OCI-LY7 (cell line): ENCODE data around the gene FAM76A. TPM values are rescaled to one million over a fixed set of nuclear protein-coding genes. Genes with fewer than 3 reads are reported as not detected.

Experiments
- Bru-seq: library from RNA; stranded (reverse); fragments of 400-500 nt; gene quantifications from one replicate; lab custom pipeline; 2021; lab: Mats Ljungman, UMichigan
- BruChase-seq, 2 experiments: library from RNA; stranded (reverse); fragments of 400-500 nt; gene quantifications; one replicate each; lab custom pipeline; 2021; lab: Mats Ljungman, UMichigan
- BruUV-seq: library from RNA; stranded (reverse); fragments of 400-500 nt; replicated peaks from 2 replicates; lab custom pipeline; 2021; lab: Mats Ljungman, UMichigan
- CTCF ChIA-PET: fragments of 300-600 bp; sonication (Branson Sonifier 250); formaldehyde crosslinking; loops from one replicate; lab custom pipeline; 2022; ENCODE audit warnings: antibody characterized with exemption; ENCODE audit not compliant: unreplicated experiment; lab: Charles Lee
- POLR2A ChIA-PET: fragments of 300-600 bp; sonication (Branson Sonifier 250); formaldehyde crosslinking; loops from one replicate; lab custom pipeline; 2022; ENCODE audit warnings: antibody characterized with exemption; lab: Charles Lee
- DNase-seq: peaks from one replicate; pipeline ENCODE4 v3.0.0-alpha.2; 2015; ENCODE audit warnings: low spot score
- H2AFZ ChIP-seq: fragments of 200-600 bp; sonication (generic), shearing (Covaris generic); 2 replicates; pipeline ENCODE4 v1.6.1; 2014; ENCODE audit warnings: mild to moderate bottlenecking, antibody characterized with exemption, low read length, moderate library complexity
- H3K27ac ChIP-seq: fragments of 200-600 bp; sonication (generic); 2 replicates; pipeline ENCODE4 v1.5.1; 2014; ENCODE audit warnings: mixed run types, low read depth, mild to moderate bottlenecking, moderate library complexity, low read length, inconsistent platforms; ENCODE audit not compliant: poor library complexity, severe bottlenecking
- H3K36me3 ChIP-seq: fragments of 200-600 bp; sonication (generic); 2 replicates; pipeline ENCODE4 v1.6.1; 2014; ENCODE audit warnings: mild to moderate bottlenecking, antibody characterized with exemption, low read length, moderate library complexity, mixed read lengths; ENCODE audit not compliant: insufficient read depth
- H3K4me1 ChIP-seq: fragments of 200-600 bp; sonication (generic); 2 replicates; pipeline ENCODE4 v1.5.1; 2014; ENCODE audit warnings: mild to moderate bottlenecking, low read length; ENCODE audit not compliant: insufficient read depth, poor library complexity, severe bottlenecking
- H3K4me2 ChIP-seq: fragments of 200-600 bp; sonication (generic); 2 replicates; pipeline ENCODE4 v1.6.1; 2014; ENCODE audit warnings: mild to moderate bottlenecking, low read length
- H3K4me3 ChIP-seq: fragments of 200-600 bp; sonication (generic); 2 replicates; pipeline ENCODE4 v1.5.1; 2014; ENCODE audit warnings: mild to moderate bottlenecking, low read depth, low read length; ENCODE audit not compliant: poor library complexity, severe bottlenecking
- H3K79me2 ChIP-seq: fragments of 200-600 bp; sonication (generic); 2 replicates; pipeline ENCODE4 v1.6.1; 2016; ENCODE audit warnings: low read depth, mild to moderate bottlenecking, low read length, moderate library complexity, mixed read lengths; ENCODE audit not compliant: insufficient read depth
- H3K9me2 ChIP-seq: fragments of 200-600 bp; sonication (generic); 2 replicates; pipeline ENCODE4 v1.6.1; 2016; ENCODE audit warnings: mild to moderate bottlenecking, low read length, mixed read lengths; ENCODE audit not compliant: insufficient read depth
- H3K9me3 ChIP-seq: fragments of 200-600 bp; sonication (generic); 2 replicates; pipeline ENCODE4 v1.6.1; 2014; ENCODE audit warnings: mild to moderate bottlenecking, mixed run types, low read length, mixed read lengths
- H4K20me1 ChIP-seq: fragments of 200-600 bp; sonication (generic); 2 replicates; pipeline ENCODE4 v1.6.1; 2014; ENCODE audit warnings: mild to moderate bottlenecking, antibody characterized with exemption, low read length, moderate library complexity, mixed read lengths; ENCODE audit not compliant: insufficient read depth
- EZH2phosphoT487 ChIP-seq: fragments of 200-600 bp; sonication (generic); IDR thresholded peaks from 2 replicates; pipeline ENCODE4 v1.6.1; 2018; ENCODE audit warnings: low read depth, borderline replicate concordance, mild to moderate bottlenecking, mixed run types, antibody characterized with exemption, low read length, moderate library complexity, mixed read lengths
- intact Hi-C: fragments of 100-400 bp; cut with micrococcal nuclease; formaldehyde crosslinking; loops from one replicate; pipeline ENCODE4 v1.10.0; 2022; ENCODE audit not compliant: unreplicated experiment
- long read RNA-seq: library from polyadenylated mRNA; stranded (forward); transcript quantifications from one replicate; pipeline ENCODE4 v2.0.0, GENCODE V29; 2022
- total RNA-seq, 2 experiments: library from RNA; depleted of rRNA in 1 of 2; stranded (reverse); fragments of >200 nt in 1 of 2; shearing (Covaris generic) in 1 of 2; gene quantifications; 2 replicates each; pipeline ENCODE4 v1.2.3, GENCODE V29; 2014 to 2022
- TF ChIP-seq, protein P1 (sequence below): fragments of 200-600 bp; sonication (generic); conservative IDR thresholded peaks from 2 replicates; pipeline ENCODE4 v1.5.1; 2014; ENCODE audit warnings: mild to moderate bottlenecking, antibody characterized with exemption, low read length, moderate library complexity, mixed read lengths

The FAM76A gene
- total RNA-seq (2014; rRNA removed; shearing (Covaris generic)) (18.6 and 24.6 TPM in 2 replicates), total RNA-seq (2022) (16.3 and 19.6 TPM in 2 replicates), Bru-seq, nascent RNA (percentile 59 among the genes with signal in this experiment), BruChase-seq, experiment 1, labeled RNA remaining after a 6-hour chase (percentile 59 among the genes with signal in this experiment), BruChase-seq, experiment 2, labeled RNA remaining after a 2-hour chase (percentile 68 among the genes with signal in this experiment)
- long read RNA-seq, transcript FAM76A-204 (9 exons, 3,567 nt) = major isoform, 6 of 8 reads
- long read RNA-seq, partial matches to known transcripts = 0 of 8 reads
- long read RNA-seq, other reads (novel, unspliced or antisense) = 2 of 8 reads

DNA sequence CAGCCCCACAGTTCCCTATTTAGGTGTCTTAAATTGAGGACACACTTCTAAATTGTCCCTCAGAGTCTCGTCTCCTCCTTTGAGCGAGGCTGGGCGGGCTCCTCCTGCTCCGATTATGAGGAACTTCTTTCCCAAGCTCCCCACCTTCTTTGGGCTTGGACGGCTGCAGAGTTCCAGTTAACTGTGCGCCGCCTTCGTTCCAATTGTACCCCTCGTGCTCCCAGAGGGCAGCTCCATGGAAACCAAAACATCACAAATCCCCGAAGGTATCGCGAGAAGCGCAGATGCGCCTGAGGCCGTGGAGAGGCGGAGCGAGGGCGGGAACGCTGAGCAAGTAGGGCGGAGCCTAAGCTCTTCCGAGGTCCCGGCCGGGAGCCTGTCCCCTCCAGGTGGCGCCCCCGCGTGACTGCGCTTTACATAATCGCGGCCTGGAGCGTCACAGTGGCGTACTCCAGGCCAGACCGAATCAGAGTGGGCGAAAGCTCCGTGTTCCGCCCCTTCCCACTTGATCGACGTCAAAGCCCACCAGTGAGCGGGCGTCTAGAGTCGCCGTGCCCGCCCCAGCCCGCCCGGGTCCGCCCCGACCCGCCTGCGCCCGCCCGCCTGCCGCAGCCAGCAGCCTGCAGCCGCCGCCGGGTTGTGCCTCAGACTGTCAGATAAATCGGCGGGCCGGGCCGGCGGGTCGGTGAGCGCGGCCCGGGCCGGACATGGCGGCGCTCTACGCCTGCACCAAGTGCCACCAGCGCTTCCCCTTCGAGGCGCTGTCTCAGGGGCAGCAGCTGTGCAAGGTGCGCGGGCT lies at the start of gene FAM76A:
Gene FAM76A (plus strand): TSS at position 588 of the 799 bp plus-strand sequence. CDS start 120 bp downstream, at position 708.
- peak within 1 kb of the TSS; percentile 45 for H3K27ac ChIP-seq

DNA sequence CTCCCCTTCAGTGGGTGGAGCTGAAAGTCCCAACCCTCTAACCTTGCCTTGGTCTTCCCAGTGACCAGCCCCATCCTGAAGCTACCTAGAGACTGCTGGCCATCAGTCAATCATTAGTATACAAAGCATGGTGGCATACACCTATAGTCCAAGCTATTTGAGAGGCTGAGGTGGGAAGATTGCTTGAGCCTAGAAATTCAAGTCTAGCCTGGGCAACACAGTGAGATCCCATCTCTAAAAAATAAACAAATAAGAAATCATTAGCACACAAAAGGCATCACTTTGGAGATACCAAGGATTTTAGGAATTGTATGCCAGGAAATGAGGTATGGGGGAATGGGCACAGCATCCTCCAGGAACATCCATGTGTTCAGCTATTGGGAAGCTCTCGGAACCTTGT lies 49.4 kb upstream of the FAM76A start:
- intact Hi-C loops = loop anchor here (10.0 kb wide), 1 partner anchor 158 kb away; the partner anchor contains the start of gene PPP1R8

More for the DNA sequence above, at the start of gene FAM76A:
- ChIA-PET CTCF (interaction anchor here (0.6 to 1.4 kb wide), 4 partner anchors 47 to 780 kb away, joined by 3 to 6 read pairs (median 3); partner anchors contain the start of gene STX12), POLR2A (interaction anchor here (0.6 to 1.3 kb wide), 11 partner anchors 24 to 363 kb away, joined by 3 to 7 read pairs (median 3); partner anchors contain the start of genes PPP1R8 and STX12)
- Histone ChIP-seq H3K4me3 (peak within 1 kb of the TSS; percentile 85), H2AFZ (peak within 1 kb of the TSS; percentile 91), H3K9me3 (no peaks in the 10 kb centered on the region), H3K4me2 (peak within 1 kb of the TSS; percentile 95), H3K4me1 (peaks cover 19% of the 10 kb centered on the region), H4K20me1 (no peaks in the 10 kb centered on the region), H3K36me3 (peaks cover 19% of the 10 kb centered on the region; the same call in 1 of the 2 replicates), H3K9me2 (no peaks in the 10 kb centered on the region), H3K79me2 (peaks cover 8% of the 10 kb centered on the region; the same call in 1 of the 2 replicates)
- intact Hi-C loops = loop anchor here (1.0 to 5.0 kb wide), 2 partner anchors 47 to 105 kb away; partner anchors contain the start of genes PPP1R8 and STX12
- BruUV-seq = no TSS peak
- peak; percentile 100 for DNase-seq
- TF ChIP-seq, protein P1, sequence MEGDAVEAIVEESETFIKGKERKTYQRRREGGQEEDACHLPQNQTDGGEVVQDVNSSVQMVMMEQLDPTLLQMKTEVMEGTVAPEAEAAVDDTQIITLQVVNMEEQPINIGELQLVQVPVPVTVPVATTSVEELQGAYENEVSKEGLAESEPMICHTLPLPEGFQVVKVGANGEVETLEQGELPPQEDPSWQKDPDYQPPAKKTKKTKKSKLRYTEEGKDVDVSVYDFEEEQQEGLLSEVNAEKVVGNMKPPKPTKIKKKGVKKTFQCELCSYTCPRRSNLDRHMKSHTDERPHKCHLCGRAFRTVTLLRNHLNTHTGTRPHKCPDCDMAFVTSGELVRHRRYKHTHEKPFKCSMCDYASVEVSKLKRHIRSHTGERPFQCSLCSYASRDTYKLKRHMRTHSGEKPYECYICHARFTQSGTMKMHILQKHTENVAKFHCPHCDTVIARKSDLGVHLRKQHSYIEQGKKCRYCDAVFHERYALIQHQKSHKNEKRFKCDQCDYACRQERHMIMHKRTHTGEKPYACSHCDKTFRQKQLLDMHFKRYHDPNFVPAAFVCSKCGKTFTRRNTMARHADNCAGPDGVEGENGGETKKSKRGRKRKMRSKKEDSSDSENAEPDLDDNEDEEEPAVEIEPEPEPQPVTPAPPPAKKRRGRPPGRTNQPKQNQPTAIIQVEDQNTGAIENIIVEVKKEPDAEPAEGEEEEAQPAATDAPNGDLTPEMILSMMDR = peak; percentile 74
- no peak for TF ChIP-seq EZH2phosphoT487

More for the DNA sequence above, 49.4 kb upstream of the FAM76A start:
- H4K20me1 ChIP-seq = no peaks in the 10 kb centered on the region
- no peaks in the 10 kb centered on the region for H3K79me2 ChIP-seq
- ChIA-PET POLR2A (no interaction called here), CTCF (no interaction called here)
- no TSS peak for BruUV-seq
- peaks cover 7% of the 10 kb centered on the region; the same call in 1 of the 2 replicates for H3K9me3 ChIP-seq
- no peak overlapping the region for H3K4me2 ChIP-seq
- no peak for DNase-seq
- no peaks in the 10 kb centered on the region for H3K36me3 ChIP-seq
- no peak overlapping the region for H3K27ac ChIP-seq
- H2AFZ ChIP-seq = no peak overlapping the region
- H3K4me3 ChIP-seq = no peak overlapping the region
- peaks cover 13% of the 10 kb centered on the region for H3K4me1 ChIP-seq
- TF ChIP-seq EZH2phosphoT487 = no peak
- TF ChIP-seq, protein P1 = no peak
- H3K9me2 ChIP-seq = no peaks in the 10 kb centered on the region
